ENCODE measurements around the gene CEP44.
"Not testable (repeated sequence)": the region's sequence is repeated elsewhere in the genome, so short reads cannot be mapped to it uniquely, and the experiment has no call there.

Gene CEP44

DNA sequence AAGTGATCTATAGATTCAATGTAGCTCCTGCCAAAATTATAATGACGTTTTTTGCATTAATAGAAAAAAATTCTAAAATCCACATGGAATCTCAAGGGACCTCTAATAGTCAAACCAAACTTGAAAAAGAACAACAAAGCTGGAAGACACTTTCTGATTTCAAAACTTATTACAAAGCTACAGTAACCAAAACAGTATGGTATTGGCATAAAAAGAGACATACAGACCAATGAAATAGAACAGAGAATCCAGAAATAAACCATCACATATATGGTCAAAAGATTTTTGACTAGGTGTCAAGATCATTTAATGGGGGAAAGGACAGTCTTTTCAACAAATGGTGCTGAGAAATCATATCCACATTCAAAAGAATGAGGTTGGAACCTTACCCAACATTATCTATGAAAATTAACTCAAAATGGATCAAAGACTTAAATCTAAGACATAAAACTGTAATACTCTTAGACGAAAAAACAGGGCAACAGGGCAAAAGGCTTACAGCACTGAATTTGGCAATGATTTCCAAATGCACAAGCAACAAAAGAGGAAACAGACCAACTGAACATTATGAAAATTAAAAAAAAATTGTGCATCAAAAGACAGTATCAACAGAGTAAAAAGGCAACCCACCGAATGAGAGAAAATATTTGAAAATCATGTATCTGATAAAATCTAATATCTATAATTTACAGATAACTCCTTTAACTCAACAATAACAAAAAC, 4.1 kb upstream of the CEP44 start:
- DNase-seq = no peak

DNA sequence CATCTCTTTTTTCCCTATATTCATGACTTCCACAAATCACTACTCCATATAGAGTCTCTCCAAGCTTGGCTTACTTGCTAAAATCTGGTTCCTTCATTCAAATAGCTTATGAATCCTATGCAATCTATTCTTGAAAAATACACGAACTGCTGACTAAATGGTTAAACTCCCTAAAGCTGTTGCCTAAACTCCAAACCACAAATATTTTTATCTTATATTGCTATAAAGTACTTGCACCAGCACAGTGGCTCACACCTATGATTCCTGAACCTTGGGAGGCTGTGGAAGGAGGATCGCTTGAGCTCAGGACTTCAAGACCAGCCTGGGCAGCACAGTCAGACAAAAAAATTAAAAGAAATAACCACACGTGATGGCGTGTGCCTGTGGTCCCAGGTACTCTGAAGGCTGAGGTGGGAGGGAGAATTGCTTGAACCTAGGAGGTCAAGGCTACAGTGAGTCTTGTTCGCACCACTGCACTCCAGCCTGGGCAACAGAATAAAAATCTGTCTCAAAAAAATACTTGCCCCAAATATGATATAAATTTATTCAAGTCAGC, 2.5 kb upstream of the CEP44 start:
- DNase-seq = no peak

DNA sequence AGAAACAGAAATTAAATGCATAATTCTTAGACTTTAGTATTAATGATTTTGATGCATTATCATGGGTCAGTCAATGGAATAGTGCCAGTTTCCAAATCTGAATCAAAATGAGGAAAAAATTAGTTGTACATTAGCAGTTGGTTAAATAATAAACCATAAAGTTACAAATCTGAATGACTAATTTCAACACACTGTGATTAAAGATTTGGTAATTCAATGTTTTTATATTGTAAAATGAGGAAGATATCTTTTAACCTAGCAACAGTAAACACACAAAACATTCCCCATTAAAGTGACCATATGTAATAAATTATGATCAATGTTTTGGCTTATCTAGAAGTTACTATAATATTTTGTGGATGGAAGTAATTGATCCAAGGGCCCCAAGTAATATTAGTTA, 1.8 kb upstream of the CEP44 start:
- no peak for DNase-seq

DNA sequence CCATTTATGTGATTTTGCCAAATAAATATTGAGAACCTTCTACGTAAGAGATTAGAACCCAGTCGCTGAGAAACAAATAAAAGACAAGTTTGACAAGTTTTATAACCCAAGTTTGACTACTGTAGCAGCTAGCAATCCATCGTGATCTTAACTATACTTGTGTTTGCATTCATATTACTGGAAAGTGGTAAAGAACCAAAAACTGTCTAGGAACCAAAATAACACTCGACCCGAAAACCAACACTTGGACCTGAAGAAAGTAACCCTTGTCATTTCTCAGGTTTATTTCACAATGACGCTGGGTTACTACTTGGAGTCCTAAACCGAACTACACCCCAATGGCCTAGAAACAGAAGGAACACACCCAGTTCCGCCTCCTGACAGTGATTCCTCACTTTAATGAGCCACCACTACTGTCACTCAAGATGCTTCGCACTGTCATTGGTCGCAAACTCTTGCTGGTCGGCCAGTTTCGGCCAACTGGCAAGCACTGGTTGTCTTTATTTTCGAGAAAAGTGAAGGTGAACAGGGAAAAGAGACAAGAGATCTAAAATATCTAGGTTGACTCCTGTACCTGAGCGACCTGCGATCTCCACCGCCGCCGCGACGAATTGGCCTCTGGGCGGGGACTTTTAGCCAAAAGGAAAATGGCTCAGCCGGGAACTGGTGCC, 740 bp upstream of the CEP44 start:
- peak; percentile 91 for DNase-seq

DNA sequence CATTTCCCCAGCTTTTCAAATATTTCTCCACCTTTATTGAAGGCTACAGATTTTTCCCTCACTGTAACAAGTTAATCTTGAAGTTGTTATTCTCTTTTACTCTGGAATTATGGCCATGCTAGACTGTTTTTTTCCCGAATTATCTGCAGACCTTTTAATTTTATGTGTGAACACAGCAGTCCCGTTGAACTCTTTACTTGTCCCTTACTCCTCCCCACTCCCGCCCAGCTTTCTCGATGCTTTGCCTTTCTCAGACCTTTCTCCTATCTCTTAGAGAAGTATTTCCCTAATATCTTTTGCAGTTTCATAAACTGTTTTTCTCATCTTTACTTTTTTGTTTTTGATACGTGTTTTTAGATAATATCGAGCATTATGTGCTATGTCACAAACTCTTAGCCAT, 776 bp downstream of the CEP44 start:
- no peak for DNase-seq

DNA sequence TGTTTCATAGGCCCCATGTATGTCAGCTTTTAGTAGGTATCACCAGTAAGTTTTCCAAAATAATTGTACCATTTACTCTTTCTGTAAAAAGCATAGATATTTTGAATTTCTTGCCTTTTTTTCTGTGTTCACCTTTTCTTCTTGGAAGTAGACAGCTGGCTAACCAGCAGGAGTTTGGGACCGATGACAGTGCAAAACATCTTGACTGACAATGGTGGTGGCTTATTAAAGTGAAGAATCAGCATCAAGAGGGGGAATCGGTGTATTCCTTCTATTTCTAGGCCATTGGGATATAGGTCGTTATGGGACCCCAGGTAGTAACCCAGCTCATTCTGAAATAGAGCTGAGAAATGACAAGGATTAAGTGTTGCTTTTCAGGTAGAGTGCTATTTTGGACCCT, 3.2 kb downstream of the CEP44 start:
- no peak for DNase-seq

DNA sequence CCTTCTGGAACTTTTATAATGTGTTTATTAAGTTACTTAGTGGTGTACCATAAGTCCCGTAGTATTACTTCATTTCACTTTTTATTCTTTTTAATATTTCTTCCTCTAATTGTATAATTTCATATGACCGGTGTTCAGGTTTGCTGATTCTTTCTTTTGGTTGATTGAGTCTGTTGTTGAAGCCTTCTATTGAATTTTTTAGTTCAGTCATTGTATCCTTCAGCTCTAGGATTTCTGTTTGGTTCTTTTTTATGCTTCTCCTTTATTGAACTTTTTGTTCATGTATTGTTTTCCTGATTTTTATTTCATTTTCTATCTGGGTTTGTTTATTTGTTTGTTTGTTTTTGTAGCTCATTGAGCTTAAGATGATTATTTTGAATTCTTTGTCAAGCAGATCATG, 8.8 kb downstream of the CEP44 start:
- no peak for DNase-seq

DNA sequence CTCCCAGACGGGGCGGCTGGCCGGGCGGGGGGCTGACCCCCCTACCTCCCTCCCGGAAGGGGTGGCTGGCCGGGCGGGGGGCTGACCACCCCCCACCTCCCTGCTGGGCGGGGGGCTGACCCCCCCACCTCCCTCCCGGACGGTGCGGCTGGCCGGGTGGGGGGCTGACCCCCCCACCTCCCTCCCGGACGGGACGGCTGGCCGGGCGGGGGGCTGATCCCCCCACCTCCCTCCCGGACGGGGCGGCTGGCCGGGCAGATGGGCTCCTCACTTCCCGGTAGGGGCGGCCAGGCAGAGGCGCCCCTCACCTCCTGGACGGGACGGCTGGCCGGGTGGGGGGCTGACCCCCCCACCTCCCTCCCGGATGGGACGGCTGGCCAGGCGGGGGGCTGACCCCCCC, 10.9 kb downstream of the CEP44 start:
- not testable (repeated sequence) for DNase-seq

DNA sequence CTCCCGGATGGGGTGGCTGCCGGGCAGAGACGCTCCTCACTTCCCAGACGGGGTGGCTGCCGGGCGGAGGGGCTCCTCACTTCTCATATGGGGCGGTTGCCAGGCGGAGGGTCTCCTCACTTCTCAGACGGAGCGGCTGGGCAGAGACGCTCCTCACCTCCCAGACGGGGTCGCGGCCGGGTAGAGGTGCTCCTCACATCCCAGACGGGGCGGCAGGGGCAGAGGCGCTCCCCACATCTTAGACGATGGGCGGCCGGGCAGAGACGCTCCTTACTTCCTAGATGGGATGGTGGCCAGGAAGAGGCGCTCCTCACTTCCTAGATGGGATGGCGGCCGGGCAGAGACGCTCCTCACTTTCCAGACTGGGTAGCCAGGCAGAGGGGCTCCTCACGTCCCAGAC, 11.4 kb downstream of the CEP44 start:
- not testable (repeated sequence) for DNase-seq

DNA sequence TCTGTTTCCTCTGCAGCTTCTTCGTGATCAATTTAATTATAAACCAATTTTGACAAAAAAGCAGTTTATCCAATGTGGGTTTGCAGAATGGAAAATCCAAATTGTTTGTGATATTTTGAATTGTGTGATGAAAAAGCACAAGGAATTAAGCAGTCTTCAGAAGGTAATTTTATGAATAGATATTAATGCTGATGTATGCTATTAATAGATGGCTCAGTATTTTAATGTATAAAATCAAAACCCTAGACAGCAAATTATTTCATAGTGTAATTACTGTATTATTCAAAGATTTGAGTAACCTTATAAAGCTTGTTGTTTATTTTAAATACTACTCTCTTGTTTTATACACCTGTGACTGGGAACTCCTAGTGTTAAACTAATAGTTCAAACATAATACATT, 20.0 kb downstream of the CEP44 start:
- DNase-seq = no peak

DNA sequence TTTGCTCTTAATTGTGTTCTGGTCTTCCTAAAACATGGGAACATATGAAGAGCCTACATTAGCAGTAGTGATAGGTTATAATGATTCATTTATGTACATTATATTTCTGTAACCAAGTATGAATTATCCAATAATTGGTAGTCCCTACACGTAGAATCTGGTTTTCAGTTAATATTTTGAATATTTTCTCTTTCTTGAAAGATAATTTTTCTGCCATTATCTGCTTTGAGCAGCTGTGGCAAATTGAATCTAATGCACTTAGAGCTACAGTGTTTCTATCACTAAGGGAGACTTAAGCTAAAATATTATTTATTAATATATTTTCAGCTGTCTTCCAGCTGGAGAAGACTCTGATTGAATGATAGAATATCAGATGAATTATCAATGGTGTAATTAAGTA, 21.0 kb downstream of the CEP44 start:
- DNase-seq = no peak

DNA sequence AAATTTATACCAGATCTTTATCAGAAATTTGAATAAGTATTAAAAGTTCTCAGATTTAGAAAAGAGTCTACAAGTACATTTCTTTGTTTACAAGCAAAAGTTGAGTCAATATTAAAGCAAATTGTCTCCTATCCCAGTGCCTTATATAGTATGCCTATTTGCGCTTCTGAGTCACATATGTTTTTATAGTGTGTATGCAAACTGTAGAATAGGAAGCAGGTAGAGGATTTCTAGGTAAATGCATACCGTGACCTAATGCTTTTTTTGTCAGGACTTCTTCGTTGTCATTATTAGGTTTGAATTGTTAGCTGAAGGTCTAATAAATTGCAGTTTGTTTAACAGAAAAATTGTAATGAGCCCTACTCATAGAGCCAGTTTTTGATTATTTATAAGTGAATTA, 22.2 kb downstream of the CEP44 start:
- DNase-seq = no peak

DNA sequence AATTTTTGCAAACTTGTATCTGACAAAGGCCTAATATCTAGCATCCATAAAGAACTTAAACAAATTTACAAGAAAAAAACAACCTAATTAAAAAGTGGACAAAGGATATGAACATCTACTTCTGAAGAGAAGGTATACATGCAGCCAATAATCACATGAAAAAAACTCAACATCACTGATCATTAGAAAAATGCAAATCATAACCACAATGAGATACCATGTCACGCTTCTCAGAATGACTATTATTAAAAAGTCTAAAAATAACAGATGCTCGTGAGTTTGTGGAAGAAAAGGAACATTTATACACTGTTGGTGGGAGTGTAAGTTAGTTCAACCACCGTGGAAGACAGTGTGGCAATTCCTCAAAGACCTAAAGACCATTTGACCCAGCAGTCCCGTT, 24.0 kb downstream of the CEP44 start:
- DNase-seq = no peak

DNA sequence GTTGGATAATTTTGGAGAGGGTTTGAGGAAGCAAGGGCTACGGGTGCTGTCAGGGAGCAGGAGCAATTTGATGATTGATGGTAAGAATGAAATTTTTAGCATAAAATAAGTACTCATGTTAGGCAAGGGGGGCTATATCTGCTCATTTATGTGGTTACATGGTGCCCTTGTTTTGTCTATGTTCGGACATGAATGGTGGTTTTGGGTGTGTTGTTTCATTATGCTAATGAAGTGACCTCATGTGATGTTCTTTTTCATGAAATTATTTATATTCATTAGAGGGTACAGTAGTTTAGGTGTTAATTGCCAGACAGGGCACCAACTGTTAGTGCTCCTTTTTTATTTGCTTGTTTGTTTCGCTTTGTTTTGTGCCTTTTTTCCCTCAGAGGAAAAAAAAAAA, 29.3 kb downstream of the CEP44 start:
- no peak for DNase-seq

DNA sequence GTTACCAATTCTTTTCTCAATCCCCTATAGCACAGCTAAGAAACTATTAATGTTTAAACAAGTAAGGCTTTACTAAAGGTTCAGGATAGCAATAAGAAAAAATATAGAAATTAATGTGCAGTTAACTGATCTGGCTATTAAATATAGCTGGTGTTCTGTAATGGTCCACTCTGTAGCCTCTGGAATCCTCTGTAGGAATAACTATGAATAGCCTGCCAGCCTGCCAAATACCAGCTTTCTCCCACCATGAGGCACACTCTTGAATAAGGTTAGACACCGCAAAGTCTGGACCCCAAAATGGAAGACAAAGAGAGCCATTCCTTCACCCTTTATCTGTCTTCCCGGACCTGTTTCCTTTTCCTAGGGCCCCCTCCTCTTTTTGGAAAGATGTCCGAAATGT, 30.6 kb downstream of the CEP44 start:
- no peak for DNase-seq

DNA sequence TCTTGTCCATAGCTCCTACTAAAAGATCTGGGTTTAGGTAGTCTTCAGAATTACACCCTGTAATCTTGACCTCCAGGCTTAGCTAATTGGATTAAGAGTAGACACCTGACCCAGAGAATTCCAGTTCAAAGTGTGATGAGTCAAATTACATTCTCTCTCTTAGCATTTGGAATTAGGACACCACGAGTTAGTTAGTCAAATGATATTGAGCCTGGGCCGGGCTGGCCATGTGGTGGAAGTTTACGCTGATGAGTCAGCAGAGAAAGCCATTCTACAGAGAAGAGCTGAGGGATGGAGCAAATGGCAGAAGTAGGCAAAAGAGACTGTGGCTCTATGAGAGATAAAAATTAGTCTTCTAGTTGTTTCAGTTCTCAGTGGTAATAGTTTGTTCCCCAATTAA, 31.1 kb downstream of the CEP44 start:
- peak; percentile 72 for DNase-seq

DNA sequence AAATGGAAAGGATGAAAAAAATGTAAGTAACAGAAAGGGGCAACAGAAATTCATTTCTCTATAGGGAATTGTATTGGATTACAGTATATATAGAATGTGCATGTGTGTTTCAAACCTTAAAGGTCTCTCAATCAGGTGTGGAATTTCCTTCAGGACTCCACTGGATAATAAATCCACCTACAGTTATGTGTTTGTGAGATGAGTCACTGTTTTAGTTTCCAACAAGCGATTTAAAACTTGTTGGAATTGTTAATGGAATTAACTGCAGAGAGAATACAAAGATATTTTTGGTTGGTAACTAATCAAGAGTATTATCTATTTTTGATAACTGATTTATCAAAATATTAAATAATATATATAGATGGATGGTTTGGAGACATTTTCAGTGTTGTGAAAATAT, 32.8 kb downstream of the CEP44 start:
- no peak for DNase-seq

DNA sequence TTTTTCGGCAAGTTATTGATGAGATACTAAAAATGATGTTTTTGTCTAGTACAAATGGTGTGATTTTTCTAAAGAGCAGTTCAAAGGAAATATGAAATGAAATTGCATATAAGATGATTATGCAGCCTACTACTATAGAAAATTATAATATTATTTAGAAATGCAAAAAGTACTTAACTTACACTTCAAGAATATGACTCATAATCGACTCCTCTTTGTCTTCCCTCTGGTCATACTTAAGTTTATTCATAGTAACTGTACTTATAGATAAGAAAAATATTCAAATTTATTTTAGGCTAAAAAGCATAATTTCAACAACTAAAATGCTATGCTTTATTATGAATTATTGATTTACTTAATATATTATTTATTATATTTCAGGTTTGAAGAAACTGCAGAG, 33.2 kb downstream of the CEP44 start:
- DNase-seq = no peak

DNA sequence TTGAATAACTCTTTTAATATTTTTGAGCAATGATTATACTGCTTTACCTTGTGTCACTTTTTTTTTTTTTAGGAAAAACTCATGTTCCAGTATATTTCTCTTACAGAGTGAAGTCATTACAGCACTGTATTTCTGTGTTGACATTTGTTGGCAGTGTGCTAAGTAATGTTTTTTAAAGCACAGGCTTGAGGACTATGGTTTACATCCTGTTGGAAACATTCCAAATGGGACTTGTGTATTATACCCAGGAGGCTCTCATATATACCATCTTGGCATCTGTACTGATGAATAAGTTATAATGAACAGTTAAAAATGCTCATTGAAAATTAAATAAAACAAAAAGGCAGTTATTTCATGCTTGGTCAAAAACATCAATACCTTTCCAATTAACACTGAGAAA, 33.8 kb downstream of the CEP44 start:
- DNase-seq = peak; percentile 39

DNA sequence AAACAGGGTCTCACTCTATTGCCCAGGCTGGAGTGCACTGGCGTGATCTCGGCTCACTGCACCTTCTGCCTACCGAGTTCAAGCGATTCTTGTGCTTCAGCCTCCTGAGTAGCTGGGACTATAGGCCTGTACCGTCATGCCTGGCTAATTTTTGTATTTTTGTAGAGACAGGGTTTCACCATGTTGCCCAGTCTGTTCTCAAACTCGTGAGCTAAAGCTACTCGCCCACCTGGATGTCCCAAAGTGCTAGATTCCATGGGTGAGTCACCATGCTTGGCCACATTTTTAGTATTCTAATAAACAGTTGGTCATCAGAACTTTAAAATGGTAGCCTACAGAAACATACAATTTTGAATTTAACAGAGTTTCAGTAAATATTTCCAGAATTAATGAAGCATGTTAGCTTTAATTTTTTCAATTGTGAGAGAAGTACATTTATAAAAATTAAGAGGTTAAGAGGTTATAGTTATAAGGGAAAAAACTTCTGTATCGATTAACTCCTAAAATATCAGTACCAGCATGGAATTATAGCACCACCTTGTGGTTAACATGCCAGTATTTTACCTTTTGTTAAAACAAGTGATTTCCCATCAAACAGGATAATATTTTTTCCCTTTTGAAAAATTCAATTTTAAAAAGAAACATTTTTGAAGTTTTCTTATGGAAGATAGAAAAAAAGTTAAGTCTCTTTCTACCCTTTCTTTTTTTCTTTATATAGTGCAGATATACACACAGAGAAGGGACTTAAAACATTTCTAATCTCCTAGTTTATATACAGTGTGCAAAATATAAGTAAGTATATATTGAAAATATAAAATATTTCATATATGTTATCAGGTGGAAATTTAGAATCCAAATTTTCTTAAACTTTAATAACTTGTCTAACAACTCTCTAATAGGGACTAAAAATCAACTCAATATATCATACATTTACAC, 35.4 kb downstream of the CEP44 start:
- peak; percentile 29 for DNase-seq

DNA sequence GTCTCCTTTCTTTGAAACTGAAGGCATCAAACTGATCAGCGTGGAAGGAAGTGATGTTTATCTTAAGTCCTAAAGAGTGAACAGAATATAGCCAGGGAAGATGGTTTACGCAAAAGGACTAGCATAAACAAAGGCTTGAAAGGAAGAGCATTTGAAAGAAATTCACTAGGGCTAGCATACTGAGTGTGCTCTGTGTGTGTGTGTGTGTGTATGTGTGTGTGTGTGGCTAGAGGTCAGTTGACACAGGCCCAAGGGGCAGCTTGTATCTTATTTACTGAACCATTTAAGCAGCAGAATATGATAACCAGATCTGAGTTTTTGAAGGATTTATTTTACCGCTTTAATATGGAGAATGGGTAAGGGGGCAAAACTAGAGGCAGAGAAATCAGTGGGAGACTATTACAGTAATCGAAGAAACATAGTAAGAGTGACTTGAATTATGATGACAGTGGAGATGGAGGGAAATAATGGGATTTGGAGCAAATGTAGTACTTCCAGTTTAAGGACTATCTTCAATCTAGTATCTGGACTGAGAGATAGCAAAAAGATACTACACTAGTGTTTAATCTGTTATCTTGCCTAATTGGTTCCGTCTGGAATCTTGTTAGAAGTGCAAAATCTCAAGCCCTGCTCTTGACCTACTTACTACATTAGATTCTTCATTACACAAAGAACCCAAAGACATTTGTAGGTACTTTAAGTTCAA, 36.9 kb downstream of the CEP44 start:
- DNase-seq = no peak

DNA sequence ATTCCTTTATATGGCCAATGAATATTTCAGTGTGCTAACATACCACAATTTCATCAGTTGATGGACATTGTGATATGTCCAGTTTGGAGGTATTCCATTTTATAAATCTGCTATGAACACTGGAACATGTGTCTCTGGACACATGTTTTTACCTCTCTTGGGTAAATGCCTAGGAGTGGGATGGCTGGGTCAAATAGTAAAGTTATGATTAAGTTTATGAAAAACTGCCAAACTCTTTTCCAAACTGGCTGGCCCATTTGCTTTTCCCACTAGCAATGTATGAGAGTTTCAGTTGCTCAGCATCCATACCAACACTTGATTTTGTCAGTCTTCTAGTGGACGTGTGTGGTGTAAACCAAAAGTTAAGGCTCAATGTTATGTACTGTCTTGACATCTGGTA, 40.5 kb downstream of the CEP44 start:
- peak; percentile 26 for DNase-seq

DNA sequence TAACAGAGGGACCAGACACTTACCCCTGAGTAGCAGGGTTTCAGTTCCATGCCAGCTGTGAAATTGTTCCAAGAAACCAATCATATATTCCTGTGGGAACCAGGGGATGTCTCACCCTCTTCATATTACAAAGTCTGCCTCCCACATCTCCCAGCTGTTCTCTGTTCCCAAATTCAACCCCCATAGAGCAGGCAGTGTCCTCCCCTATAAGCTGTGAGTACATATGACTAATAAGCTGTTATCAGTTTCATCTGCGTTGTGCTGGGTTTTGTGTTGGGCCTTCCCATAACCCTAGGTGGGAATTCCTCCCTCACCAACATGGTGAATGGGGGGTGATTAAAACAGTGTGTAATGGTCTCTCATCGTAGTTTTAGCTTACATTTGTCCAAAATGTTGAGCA, 41.0 kb downstream of the CEP44 start:
- peak; percentile 67 for DNase-seq
